GM18951 (cell line): ENCODE results near the gene CREBZF.
A peak's percentile ranks its signal among the peaks of the same experiment; 100 is the strongest.
"Not testable (repeated sequence)": the region's sequence is repeated elsewhere in the genome, so short reads cannot be mapped to it uniquely, and the experiment has no call there.

Source experiments
- POLR2A ChIP-seq: IDR thresholded peaks from 4 replicates; pipeline ENCODE4 v1.6.1; 2011; ENCODE audit warnings: mild to moderate bottlenecking; ENCODE audit not compliant: insufficient read length, insufficient read depth; ENCODE audit errors: extremely low read depth
- in situ Hi-C: fragments of 300-500 bp; cut with MboI; formaldehyde crosslinking; loops from one replicate; pipeline ENCODE4 v1.12.0; 2022; ENCODE audit warnings: low sequenced_read_pairs, mixed read lengths, inconsistent platforms; ENCODE audit not compliant: unreplicated experiment

CREBZF gene

DNA sequence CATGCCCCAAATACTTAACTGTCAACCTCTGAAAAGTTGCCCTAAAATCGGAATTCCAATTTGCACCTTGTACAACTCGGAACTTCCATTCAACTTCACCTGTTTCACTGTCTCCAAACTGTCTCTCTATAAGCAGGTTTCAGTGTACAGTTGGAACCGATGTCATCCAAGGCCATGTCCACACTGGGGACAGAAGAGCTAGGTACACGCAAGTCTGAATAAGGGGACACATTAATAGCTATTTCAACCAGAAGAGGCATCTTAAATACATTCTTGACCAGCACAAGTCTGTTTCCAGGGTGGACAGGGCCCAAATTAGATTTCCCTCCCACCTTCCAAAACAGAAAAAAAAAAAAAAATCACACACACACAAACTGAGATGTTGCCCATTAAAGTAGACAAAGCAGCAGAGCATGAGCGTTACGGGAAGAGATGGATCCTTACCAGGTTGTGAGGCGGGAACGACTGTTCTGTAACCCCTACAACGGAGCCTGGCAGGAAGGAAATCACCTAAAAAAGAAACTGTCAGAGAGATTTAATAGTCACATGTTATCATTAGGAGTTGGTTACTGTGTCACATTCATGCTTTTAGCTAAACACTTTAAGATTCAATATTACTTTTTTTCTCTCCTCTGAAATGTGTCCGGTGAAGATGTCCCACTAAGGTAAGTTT, 1.7 kb downstream of the CREBZF start:
- TF ChIP-seq POLR2A, result no peak
- in situ Hi-C loops, result no loop called here

DNA sequence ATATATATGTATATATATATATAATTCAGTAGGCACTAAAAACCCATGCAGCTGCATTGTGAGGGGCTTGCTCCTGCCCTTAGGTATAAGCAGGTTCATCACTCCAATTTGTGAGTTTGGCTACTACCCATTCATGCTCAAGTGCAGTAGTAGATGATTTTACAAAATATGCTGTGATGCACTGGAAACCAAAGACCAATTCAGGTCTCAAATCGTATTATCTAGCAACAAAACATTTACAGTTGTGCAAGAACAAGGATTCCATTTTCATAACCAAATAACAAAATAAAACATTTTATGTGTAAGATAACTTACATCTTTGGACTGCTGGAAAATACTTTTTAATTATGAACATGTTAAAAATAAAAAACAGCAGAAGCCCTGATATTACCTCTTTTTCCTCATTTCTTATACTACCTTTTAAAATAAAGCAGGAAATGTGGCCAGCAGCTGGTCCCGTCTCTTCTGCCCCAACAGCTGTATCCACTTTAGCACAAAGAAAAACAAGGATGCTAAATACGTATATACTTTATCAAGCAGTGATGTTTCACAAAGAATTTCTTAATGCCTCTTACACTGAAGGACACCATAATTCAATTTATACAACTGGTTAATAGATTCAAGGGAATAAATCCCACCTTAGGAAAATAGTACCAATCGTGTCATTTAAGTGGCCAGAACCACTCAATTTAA, 2.8 kb downstream of the CREBZF start:
- in situ Hi-C loops, result no loop called here

DNA sequence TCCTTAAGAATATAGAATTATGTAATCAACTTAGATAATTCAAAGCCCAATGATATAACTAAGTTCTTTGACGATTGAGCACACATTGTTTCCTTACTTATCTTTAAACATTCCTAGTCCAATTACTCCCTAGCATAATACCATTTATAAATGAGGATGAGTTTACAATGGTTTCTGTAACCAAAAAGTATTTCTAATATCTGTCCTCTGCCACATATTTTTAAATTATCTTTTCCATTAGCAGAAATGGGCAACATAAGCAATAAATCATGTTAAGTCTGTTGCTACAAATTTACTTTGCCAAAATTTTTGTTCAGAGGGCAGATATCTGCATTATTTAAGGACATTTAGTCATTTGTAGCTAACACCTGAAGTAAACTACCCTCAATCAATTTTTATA, 6.7 kb downstream of the CREBZF start:
- no peak for TF ChIP-seq POLR2A
- in situ Hi-C loops, result no loop called here

More for the DNA sequence above, 2.8 kb downstream of the CREBZF start:
- no peak for TF ChIP-seq POLR2A

DNA sequence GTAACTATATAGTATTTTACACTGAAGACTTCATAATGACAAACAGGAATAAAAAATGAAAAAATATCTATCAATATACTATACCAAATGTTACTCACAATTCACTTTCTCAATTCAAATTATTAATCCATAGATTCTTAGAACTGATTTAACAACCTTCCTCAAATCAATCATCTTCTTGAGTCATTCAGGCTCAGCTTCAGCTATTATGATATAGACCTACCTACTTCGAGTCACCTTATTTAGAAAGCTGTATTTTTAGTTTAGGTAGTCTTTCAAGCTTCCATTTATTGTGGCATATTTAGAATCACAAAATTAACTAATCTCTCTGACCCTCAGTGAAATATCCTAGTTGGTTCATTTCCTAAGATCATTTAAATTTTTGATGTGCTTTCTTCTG, 8.2 kb downstream of the CREBZF start:
- no peak for TF ChIP-seq POLR2A
- in situ Hi-C loops, result no loop called here

DNA sequence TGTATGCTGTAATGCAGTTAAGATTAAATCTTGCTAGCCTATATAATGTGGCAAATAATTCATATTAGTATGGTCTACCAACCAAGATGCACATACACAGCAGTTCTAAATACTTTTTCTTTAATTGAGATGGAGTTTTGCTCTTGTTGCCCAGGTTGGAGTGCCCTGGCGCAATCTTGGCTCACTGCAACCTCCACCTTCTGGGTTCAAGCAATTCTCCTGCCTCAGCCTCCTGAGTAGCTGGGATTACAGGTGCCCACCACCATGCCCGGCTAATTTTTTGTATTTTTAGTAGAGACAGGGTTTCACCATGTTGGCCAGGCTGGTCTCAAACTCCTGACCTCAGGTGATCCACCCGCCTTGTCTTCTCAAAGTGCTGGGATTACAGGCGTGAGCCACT, 10.6 kb downstream of the CREBZF start:
- in situ Hi-C loops, result not testable (repeated sequence)

DNA sequence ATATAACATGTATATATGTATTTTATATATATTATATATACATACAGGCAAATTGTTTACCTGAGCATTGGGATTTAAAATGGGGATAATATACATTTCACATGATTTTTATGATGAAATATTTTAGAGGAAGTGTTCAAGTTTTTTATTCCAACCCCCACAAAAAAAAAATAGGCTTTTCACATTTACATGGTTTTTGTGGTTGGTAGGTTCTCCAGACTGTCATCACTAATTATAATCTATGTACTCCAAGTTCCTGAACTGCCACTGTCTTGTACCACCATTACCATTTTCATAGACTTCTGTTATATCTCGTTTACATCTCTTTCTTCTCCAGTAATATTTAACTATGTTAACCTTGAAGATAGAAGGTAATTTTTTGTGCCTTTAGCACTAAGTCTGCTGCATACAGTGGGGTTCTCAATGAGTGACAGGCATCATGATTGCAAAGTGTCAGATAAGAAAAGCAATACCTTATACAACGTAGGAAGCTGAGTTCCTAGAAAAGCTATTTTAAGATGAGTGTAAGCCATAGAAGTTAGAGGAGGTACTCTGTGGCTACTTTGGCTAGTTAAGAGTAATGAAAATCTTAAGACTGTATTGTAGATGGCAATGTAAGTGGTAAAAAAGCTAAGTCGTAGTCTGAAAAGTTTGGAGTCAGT, 12.0 kb downstream of the CREBZF start:
- in situ Hi-C loops, result no loop called here
- no peak for TF ChIP-seq POLR2A

DNA sequence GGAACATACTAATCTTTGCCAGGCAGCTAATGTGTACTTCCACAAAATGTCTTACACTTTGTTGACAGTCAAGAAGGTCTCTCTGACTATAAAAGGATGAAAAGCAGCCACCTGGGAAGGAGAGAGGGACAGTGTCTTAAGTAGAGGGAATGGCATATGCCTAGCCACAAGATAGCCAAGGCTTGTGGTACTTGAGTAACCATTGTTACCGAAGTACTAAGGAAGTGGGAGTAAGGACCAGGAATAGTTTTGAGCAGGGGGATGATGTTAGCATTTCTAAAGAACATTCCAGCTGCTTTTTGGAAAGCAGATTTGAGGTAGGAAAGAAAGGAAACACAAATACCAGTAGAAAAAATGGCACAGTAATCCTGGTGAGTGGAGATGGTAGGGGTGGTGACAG, 13.8 kb downstream of the CREBZF start:
- no peak for TF ChIP-seq POLR2A
- in situ Hi-C loops, result no loop called here

DNA sequence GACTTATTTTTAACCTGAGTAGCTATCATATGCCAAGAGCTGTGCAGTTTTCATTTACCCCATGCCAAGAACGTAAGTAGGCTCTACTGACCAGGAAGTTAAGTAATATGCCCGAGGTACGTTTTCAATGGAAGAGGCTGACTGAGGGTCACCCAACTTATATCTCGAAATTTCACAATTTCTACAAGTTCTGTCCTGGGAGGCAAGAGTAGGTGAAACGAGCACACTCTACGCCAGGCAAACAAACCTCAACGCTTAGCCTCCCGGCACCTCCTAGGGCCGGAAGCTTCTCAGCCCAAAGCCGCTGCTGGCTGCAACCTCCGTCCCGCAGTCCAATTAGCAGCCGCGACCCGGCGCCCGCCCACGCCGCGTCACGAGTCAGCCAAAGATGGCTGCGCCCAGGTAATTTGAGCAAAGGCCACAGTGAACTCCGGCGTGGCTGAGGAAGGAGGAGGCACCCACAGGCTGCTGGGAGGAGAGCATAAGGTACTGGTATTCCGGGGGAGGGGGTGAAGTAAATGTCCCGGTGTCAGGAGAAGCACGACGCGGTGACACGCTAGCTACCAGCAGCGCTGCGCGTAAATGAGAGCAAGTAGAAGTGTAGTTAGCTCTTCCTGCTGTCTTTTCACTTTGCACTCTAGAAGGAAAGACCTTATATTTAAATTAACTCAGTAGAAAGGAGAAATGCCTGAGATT, 17.2 kb downstream of the CREBZF start, which contains the start of gene TMEM126A:
Gene TMEM126A (plus strand): TSS at position 364 of the 696 bp plus-strand sequence. CDS start 2,289 bp downstream, outside the sequence.
- in situ Hi-C loops, result no loop called here
- peak; percentile 94 for TF ChIP-seq POLR2A

DNA sequence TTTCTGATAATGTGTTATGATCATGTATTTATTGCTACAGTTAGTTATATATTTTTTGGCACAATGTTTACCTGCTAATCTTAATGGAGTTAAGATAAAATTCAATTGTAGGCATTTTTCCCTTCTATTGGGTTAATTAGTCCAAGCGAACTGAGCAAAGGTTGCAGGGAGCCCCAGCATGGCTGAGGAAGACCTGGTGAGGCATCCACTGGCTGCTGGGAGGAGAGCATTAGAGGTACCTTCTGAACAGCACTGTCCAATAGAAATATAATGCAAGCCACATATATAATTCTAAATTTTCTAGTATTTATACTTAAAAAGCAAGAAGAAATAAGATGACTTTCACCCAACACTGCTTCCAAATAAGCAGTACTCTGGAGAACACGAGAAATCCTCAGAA, 17.9 kb downstream of the CREBZF start:
- in situ Hi-C loops, result no loop called here
- no peak for TF ChIP-seq POLR2A

DNA sequence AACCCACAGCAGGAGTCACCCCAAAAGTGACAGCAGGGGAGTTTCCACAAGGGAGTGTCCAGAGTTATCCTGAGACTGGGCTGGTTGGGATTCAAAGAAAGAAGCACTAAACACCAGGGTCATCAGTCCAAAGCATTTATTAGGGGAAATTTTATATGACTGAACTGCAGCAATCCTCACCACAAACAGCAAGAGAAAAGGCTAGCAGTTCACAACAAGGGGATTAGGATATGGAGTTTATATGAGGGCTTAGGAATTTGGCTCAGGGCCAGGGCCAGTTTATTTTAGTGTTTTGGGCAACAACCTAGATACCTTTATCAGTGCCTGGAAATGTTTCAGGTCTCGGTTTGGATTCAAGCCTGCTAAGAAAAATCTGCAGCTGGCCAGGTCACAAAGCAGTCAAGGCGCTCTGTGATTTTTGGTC, 21.7 kb downstream of the CREBZF start:
- in situ Hi-C loops, result no loop called here
- TF ChIP-seq POLR2A, result no peak

DNA sequence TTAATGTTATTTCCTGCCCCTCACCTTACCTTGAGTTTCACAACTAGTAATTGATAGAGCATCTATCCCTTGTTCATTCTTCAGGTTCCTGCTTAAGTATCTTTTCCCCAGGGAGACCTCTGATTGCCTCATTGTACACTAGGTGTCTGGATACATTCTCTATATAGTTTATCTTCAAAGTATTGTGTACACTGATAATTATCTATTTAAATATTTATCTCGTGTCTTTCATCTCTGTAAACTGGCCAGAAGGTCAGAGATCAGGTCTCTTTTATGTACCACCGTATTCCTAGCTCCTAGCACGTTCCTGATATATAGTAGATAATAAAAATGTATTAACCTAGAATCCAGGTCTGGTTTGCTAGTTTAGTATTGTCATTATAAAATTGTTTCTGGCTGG, 30.2 kb downstream of the CREBZF start:
- TF ChIP-seq POLR2A, result no peak
- in situ Hi-C loops, result no loop called here

DNA sequence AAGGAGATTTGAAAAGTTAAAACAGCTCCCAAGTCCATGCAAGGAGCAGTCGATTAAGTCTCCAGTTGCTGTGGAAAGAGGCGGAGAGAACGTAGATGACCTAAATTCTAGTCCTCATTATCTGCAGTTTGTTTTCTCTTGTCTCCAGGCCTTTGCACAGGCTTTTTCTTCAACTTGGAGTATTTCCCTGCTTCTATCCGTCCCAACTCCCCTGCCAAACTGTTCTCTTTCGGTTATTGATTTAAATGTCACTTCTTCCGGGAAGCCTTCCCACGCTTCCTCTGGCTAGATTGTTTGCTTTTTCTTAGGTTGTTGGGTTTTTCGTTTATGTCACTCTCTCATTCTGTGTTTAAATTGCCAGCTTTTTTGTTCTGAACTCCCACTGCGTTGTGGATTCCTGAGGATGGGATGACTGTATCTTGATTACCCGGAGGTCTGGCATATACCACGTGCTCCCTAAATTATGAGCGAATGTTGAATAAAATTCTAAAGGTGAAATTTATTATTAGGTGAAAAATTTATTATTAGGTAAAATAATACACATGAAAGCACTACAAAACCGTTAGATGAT, 36.1 kb downstream of the CREBZF start:
- in situ Hi-C loops, result no loop called here
- TF ChIP-seq POLR2A, result no peak
